Ovary (tissue), 9 donors: ENCODE data around the gene GOPC. TPM values are rescaled to one million over a fixed set of nuclear protein-coding genes. Genes with fewer than 3 reads are reported as not detected.

Experiments used
- DNase-seq, 5 donors: peaks; one replicate each; pipeline ENCODE4 v3.0.0-alpha.2; 2019 to 2020
- H3K27ac ChIP-seq, 2 donors: fragments of 200-600 bp; one replicate each; pipeline versions ENCODE4 v1.5.1 to v1.8.0; 2019 to 2022
- H3K27me3 ChIP-seq: fragments of 200-600 bp; one replicate; pipeline ENCODE4 v1.8.0; 2022
- H3K36me3 ChIP-seq: fragments of 200-600 bp; sonication (generic); one replicate; pipeline ENCODE4 v1.5.1; 2019
- H3K4me1 ChIP-seq: one replicate; pipeline ENCODE4 v1.8.1; 2013; ENCODE audit warnings: mild to moderate bottlenecking, moderate library complexity; ENCODE audit not compliant: insufficient read depth
- H3K4me3 ChIP-seq: fragments of 200-600 bp; sonication (generic); one replicate; pipeline ENCODE4 v1.5.1; 2017
- H3K9me3 ChIP-seq, 2 donors: fragments of 200-600 bp in 1 of 2; sonication (generic) in 1 of 2; one replicate each; pipeline versions ENCODE4 v1.5.1 to v1.8.1; 2013 to 2019; ENCODE audit warnings: mild to moderate bottlenecking in 1 of 2, moderate library complexity in 1 of 2
- CTCF ChIP-seq, 3 donors: fragments of 450-650 bp in 2 of 3; fragments of 200-600 bp in 1 of 3; IDR thresholded peaks; one replicate each; pipeline versions ENCODE4 v1.5.1 to v1.8.0; 2016 to 2022; ENCODE audit warnings: antibody characterized with exemption in 3 of 3, mild to moderate bottlenecking in 1 of 3
- EP300 ChIP-seq: sonication (generic); formaldehyde crosslinking; IDR thresholded peaks from one replicate; pipeline ENCODE4 v1.6.1; 2017; ENCODE audit warnings: antibody characterized with exemption
- POLR2A ChIP-seq: fragments of 450-650 bp; IDR thresholded peaks from one replicate; pipeline ENCODE4 v1.6.1; 2017; ENCODE audit warnings: antibody characterized with exemption, mild to moderate bottlenecking, moderate library complexity
- WGBS, 3 donors: extraction: QIAGEN DNeasy Blood & Tissue Kit in 1 of 3; methylation state at CpG; one replicate each; pipeline versions ENCODE4 v1.1.5 to v1.1.7; 2013 to 2017; 5-methylcytosine and 5-hydroxymethylcytosine counted together
- intact Hi-C, 4 donors: fragments of 100-400 bp; cut with DNase I; formaldehyde crosslinking; loops; one replicate each; pipeline versions ENCODE4 v1.11.0 to v1.15.1; 2022 to 2023
- polyA plus RNA-seq, 2 donors: library from polyadenylated mRNA; stranded (reverse); fragments of 200-250 nt in 1 of 2; fragments of 350-450 nt in 1 of 2; fragmentation: Illumina TruSeq in 1 of 2; extraction: RNeasy Lipid Tissue Mini Kit (QIAGEN cat#74804) in 1 of 2; gene quantifications; one replicate each; pipeline ENCODE4 v1.2.3, GENCODE V29; 2013 to 2014
- total RNA-seq, 7 donors: library from RNA; depleted of rRNA in 2 of 7; stranded (reverse); fragments of >200 nt in 2 of 7; fragmentation: NEBNext Ultra II Directional in 3 of 7; extraction: Animal tissue kit (Norgen Biotek cat#: 25700) in 3 of 7; gene quantifications; one replicate each; pipeline versions ENCODE4 v1.1.0 to v1.2.4, GENCODE V29; 2016 to 2023
- donor health status: DM: no; HTN: no; CAD: no; lungs with moderate emphysema.
- donor health status: DM: no; HTN: no; CAD: no.
- donor health status: Bipolar disorder and iron deficiency.
- donor health status: DM: yes; HTN: yes; CAD: no.
- donor health status: DM: no; HTN: no; CAD: no.
- donor health status: DM: yes; HTN: yes; CAD: no.

Gene GOPC
- total and polyA plus RNA-seq, 9 donors: 17.0 to 27.6 (median 24.3) TPM

GRCh38 chr6:117601811-117602150 is 530 bp downstream of the GOPC start:
- peak overlapping the region; percentile 96 for H3K4me3 ChIP-seq

GRCh38 chr6:117600008-117600743 is 2.1 kb downstream of the GOPC start:
- DNase-seq: no peak
- Histone ChIP-seq H3K27ac (no peak overlapping the region), H3K4me1 (peaks cover 3% of the 10 kb centered on the region), H3K9me3 (no peaks in the 10 kb centered on the region), H3K36me3 (no peaks in the 10 kb centered on the region), H3K27me3 (no peaks in the 10 kb centered on the region), H3K4me3 (peak overlapping the region; percentile 96)
- TF ChIP-seq EP300 (no peak), POLR2A (no peak), CTCF (IDR thresholded peaks at IDR 0.05) (no peak)
- WGBS, 3 donors: 53 to 65% (median 60%) methylated on average over 6 of the region's 6 CpGs
- intact Hi-C loops: no loop called here

More at GRCh38 chr6:117601811-117602150, 530 bp downstream of the GOPC start:
- Histone ChIP-seq H3K27ac (peak overlapping the region; percentile 27 to 85), H3K36me3 (no peaks in the 10 kb centered on the region), H3K4me1 (peaks cover 3% of the 10 kb centered on the region), H3K9me3 (no peaks in the 10 kb centered on the region), H3K27me3 (no peaks in the 10 kb centered on the region)
- intact Hi-C loops: no loop called here
- TF ChIP-seq EP300: no peak
- TF ChIP-seq POLR2A: no peak
- TF ChIP-seq CTCF (IDR thresholded peaks at IDR 0.05): no peak
- no peak for DNase-seq
- 0 to 1% (median 0%) methylated on average over 12 of the region's 12 CpGs for WGBS, 3 donors

- H3K9me3 ChIP-seq: no peaks in the 10 kb centered on the region
- intact Hi-C loops: no loop called here
- WGBS, 3 donors: 90 to 99% (median 98%) methylated on average over 2 of the region's 2 CpGs
- H3K27ac ChIP-seq: no peak overlapping the region
- H3K27me3 ChIP-seq: no peaks in the 10 kb centered on the region
- TF ChIP-seq POLR2A: no peak
- TF ChIP-seq CTCF (IDR thresholded peaks at IDR 0.05): no peak
- TF ChIP-seq EP300: no peak
- H3K4me1 ChIP-seq: peaks cover 2% of the 10 kb centered on the region
- no peak for DNase-seq
- no peaks in the 10 kb centered on the region for H3K36me3 ChIP-seq
- H3K4me3 ChIP-seq: no peak overlapping the region
Observed at GRCh38 chr6:117597755-117598154, 4.6 kb downstream of the GOPC start.

GRCh38 chr6:117595099-117595923 is 7.0 kb downstream of the GOPC start:
- Histone ChIP-seq H3K4me3 (no peak overlapping the region), H3K36me3 (no peaks in the 10 kb centered on the region), H3K27me3 (no peaks in the 10 kb centered on the region), H3K4me1 (peaks cover 2% of the 10 kb centered on the region), H3K9me3 (no peaks in the 10 kb centered on the region), H3K27ac (no peak overlapping the region)
- 92 to 99% (median 95%) methylated on average over 2 of the region's 2 CpGs for WGBS, 3 donors
- TF ChIP-seq CTCF (IDR thresholded peaks at IDR 0.05) (no peak), EP300 (no peak), POLR2A (no peak)
- DNase-seq: no peak
- intact Hi-C loops: no loop called here
